DOHH2 (cell line): ENCODE results near the gene UGT1A5.
"Not testable (repeated sequence)": the region's sequence is repeated elsewhere in the genome, so short reads cannot be mapped to it uniquely, and the experiment has no call there.

ENCODE experiments used
- H3F3A ChIP-seq: fragments of 200-600 bp; sonication (generic), shearing (Covaris generic); 2 replicates; pipeline ENCODE4 v1.6.0; 2016; ENCODE audit warnings: antibody characterized with exemption, mild to moderate bottlenecking; ENCODE audit not compliant: control insufficient read depth, insufficient read depth
- H3K27ac ChIP-seq: fragments of 200-600 bp; sonication (generic); 2 replicates; pipeline ENCODE4 v1.5.1; 2014; ENCODE audit warnings: low read depth, mild to moderate bottlenecking, low read length, moderate library complexity
- H3K27me3 ChIP-seq: fragments of 200-600 bp; sonication (generic); 2 replicates; pipeline ENCODE4 v1.6.1; 2014; ENCODE audit warnings: mild to moderate bottlenecking, low read length, mixed read lengths; ENCODE audit not compliant: control insufficient read depth
- H3K36me3 ChIP-seq: fragments of 200-600 bp; sonication (generic); 2 replicates; pipeline ENCODE4 v1.6.1; 2014; ENCODE audit warnings: mild to moderate bottlenecking, low read length, moderate library complexity, mixed read lengths; ENCODE audit not compliant: control insufficient read depth
- H3K4me1 ChIP-seq: fragments of 200-600 bp; sonication (generic); 2 replicates; pipeline ENCODE4 v1.6.1; 2014; ENCODE audit warnings: mild to moderate bottlenecking, low read length, mixed read lengths; ENCODE audit not compliant: control insufficient read depth
- H3K4me2 ChIP-seq: fragments of 200-600 bp; sonication (generic); 2 replicates; pipeline ENCODE4 v1.6.0; 2014; ENCODE audit warnings: mild to moderate bottlenecking, low read length, moderate library complexity
- H3K4me3 ChIP-seq: fragments of 200-600 bp; sonication (generic); 2 replicates; pipeline ENCODE4 v1.5.1; 2014; ENCODE audit warnings: mild to moderate bottlenecking, low read length, mixed read lengths
- H3K79me2 ChIP-seq: fragments of 200-600 bp; sonication (generic); 2 replicates; pipeline ENCODE4 v1.6.1; 2014; ENCODE audit warnings: mild to moderate bottlenecking, low read length, mixed read lengths; ENCODE audit not compliant: control insufficient read depth
- H3K9me2 ChIP-seq: fragments of 200-600 bp; sonication (generic); replicated peaks from 2 replicates; pipeline ENCODE4 v1.6.1; 2014; ENCODE audit warnings: mild to moderate bottlenecking, low read length, mixed read lengths; ENCODE audit not compliant: control insufficient read depth
- H3K9me3 ChIP-seq: fragments of 200-600 bp; sonication (generic); 2 replicates; pipeline ENCODE4 v1.6.1; 2014; ENCODE audit warnings: antibody characterized with exemption, low read length, mixed read lengths; ENCODE audit not compliant: control insufficient read depth, insufficient read depth
- H4K20me1 ChIP-seq: fragments of 200-600 bp; sonication (generic); 2 replicates; pipeline ENCODE4 v1.6.0; 2014; ENCODE audit warnings: low read depth, mild to moderate bottlenecking, antibody characterized with exemption, low read length, moderate library complexity; ENCODE audit not compliant: control insufficient read depth, insufficient read depth
- EZH2phosphoT487 ChIP-seq: fragments of 200-600 bp; sonication (generic); IDR thresholded peaks from 2 replicates; pipeline ENCODE4 v1.6.1; 2017; ENCODE audit warnings: borderline replicate concordance, mild to moderate bottlenecking, antibody characterized with exemption, low read length, moderate library complexity, mixed read lengths
- TF ChIP-seq, protein P1 (sequence below): fragments of 200-600 bp; sonication (generic); IDR thresholded peaks from one replicate; pipeline ENCODE4 v1.5.1; 2014; ENCODE audit warnings: antibody characterized with exemption, mild to moderate bottlenecking, low read depth, low read length; ENCODE audit not compliant: poor library complexity, severe bottlenecking

The UGT1A5 gene

DNA sequence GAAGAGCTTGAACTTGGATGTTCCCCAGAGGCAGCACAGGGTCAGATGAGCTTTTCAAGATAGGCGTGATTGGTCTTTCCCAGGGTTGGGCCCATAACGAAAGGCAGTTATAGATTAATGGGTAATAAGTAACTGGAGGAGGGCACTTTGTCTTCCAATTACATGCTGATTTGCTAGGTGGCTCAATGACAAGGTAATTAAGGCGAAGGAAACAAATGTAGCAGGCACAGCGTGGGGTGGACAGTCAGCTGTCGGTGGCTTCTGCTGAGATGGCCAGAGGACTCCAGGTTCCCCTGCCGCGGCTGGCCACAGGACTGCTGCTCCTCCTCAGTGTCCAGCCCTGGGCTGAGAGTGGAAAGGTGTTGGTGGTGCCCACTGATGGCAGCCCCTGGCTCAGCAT is 5.8 kb downstream of the UGT1A5 start, which contains the start of gene UGT1A4:
Gene UGT1A4, plus strand, starts transcription at position 185 of the 400 bp plus-strand sequence. Its CDS starts 85 bp downstream, at position 270.
- Histone ChIP-seq H3K4me2 (no peak within 1 kb of the TSS), H3K9me2 (no peaks in the 10 kb centered on the region), H4K20me1 (no peaks in the 10 kb centered on the region), H3K27ac (no peak within 1 kb of the TSS), H3K4me3 (no peak within 1 kb of the TSS), H3K4me1 (no peaks in the 10 kb centered on the region), H3K9me3 (no peaks in the 10 kb centered on the region), H3K36me3 (no peaks in the 10 kb centered on the region), H3F3A (no peaks in the 10 kb centered on the region), H3K79me2 (no peaks in the 10 kb centered on the region), H3K27me3 (peaks cover 10% of the 10 kb centered on the region; the same call in 1 of the 2 replicates)
- no peak for TF ChIP-seq EZH2phosphoT487
- TF ChIP-seq, protein P1, sequence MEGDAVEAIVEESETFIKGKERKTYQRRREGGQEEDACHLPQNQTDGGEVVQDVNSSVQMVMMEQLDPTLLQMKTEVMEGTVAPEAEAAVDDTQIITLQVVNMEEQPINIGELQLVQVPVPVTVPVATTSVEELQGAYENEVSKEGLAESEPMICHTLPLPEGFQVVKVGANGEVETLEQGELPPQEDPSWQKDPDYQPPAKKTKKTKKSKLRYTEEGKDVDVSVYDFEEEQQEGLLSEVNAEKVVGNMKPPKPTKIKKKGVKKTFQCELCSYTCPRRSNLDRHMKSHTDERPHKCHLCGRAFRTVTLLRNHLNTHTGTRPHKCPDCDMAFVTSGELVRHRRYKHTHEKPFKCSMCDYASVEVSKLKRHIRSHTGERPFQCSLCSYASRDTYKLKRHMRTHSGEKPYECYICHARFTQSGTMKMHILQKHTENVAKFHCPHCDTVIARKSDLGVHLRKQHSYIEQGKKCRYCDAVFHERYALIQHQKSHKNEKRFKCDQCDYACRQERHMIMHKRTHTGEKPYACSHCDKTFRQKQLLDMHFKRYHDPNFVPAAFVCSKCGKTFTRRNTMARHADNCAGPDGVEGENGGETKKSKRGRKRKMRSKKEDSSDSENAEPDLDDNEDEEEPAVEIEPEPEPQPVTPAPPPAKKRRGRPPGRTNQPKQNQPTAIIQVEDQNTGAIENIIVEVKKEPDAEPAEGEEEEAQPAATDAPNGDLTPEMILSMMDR, result no peak

DNA sequence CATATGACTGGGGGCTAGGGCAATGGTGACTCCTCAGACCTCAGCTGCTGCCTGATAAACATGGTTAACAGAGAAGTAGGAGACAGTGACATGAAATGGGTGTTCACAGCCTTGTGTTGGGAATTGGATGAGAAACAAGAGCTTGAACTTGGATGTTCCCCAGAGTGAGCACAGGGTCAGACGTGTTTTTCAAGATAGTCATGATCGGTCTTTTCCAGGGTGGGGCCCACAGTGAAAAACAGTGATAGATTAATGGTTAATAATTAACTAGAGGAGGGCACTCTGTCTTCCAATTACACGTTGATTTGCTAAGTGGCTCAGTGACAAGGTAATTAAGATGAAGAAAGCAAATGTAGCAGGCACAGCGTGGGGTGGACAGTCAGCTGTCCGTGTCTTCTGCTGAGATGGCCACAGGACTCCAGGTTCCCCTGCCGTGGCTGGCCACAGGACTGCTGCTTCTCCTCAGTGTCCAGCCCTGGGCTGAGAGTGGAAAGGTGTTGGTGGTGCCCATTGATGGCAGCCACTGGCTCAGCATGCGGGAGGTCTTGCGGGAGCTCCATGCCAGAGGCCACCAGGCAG is 16.1 kb downstream of the UGT1A5 start, which contains the start of gene UGT1A3:
Gene UGT1A3, plus strand, starts transcription at position 320 of the 579 bp plus-strand sequence. Its CDS starts 85 bp downstream, at position 405.
- Histone ChIP-seq H3K27me3 (no peaks in the 10 kb centered on the region), H3K4me2 (no peak within 1 kb of the TSS), H3K4me1 (no peaks in the 10 kb centered on the region), H3K79me2 (no peaks in the 10 kb centered on the region), H3F3A (no peaks in the 10 kb centered on the region), H4K20me1 (no peaks in the 10 kb centered on the region), H3K36me3 (no peaks in the 10 kb centered on the region), H3K4me3 (no peak within 1 kb of the TSS), H3K9me3 (no peaks in the 10 kb centered on the region), H3K9me2 (no peaks in the 10 kb centered on the region), H3K27ac (no peak within 1 kb of the TSS)
- TF ChIP-seq EZH2phosphoT487, result no peak
- TF ChIP-seq, protein P1, result no peak

DNA sequence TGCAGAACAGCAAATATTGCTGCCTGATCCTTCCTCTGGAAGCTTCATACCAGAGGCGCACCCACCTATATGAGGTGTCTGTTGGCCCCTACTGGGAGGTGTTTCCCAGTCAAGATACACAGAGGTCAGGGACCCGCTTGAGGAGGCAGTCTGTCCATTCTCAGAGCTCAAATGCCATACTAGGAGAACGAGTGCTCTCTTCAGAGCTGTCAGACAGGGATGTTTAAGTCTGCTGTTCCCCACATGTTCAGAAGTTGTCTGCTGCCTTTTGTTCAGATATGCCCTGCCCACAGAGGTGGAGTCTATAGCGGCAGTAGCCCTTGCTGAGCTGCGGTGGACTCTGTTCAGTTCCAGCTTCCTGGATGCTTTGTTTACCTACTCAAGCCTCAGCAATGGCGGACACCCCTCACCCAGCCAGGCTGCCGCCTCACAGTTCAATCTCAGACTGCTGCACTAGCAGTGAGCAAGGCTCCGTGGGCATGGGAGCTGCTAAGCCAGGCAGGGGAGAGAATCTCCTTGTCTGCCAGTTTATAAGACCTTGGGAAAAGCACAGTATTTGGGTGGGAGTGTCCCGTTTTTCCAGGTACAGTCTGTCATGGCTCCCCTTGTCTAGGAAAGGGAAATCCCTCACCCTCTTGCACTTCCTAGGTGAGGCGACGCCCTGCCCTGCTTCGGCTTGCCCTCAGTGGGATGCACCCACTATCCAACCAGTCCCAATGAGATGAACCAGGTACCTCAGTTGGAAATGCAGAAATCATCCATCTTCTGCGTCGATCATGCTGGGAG is 24.4 kb downstream of the UGT1A5 start:
- not testable (repeated sequence) for H3K36me3 ChIP-seq, H3F3A ChIP-seq, H4K20me1 ChIP-seq, H3K9me2 ChIP-seq, H3K4me1 ChIP-seq, H3K27me3 ChIP-seq, H3K79me2 ChIP-seq, H3K27ac ChIP-seq, H3K4me2 ChIP-seq, H3K9me3 ChIP-seq, H3K4me3 ChIP-seq

DNA sequence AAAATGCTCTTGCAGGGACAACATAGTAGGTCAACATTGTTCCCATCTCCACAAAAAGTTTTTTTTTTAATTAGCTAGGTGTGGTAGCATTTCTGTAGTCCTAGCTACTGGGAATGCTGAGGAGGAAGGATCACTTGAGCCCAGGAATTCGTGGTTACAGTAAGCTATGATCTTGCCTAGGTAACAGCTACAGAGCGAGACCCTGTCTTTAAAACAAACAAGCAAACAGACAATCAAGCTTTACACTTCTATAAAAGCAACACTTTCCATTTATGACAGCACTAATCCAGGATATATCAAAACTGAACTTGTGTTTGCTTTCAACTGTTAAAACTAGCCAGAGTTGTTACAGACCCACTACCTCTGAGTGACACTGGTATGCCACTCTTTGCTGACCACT is 28.2 kb downstream of the UGT1A5 start:
- H3K4me2 ChIP-seq, result no peak overlapping the region
- no peaks in the 10 kb centered on the region for H3K27me3 ChIP-seq
- H3K4me1 ChIP-seq, result no peaks in the 10 kb centered on the region
- TF ChIP-seq EZH2phosphoT487, result no peak
- TF ChIP-seq, protein P1, result no peak
- no peaks in the 10 kb centered on the region for H3F3A ChIP-seq
- H3K36me3 ChIP-seq, result no peaks in the 10 kb centered on the region
- no peak overlapping the region for H3K27ac ChIP-seq
- H3K9me2 ChIP-seq, result no peaks in the 10 kb centered on the region
- H3K9me3 ChIP-seq, result no peaks in the 10 kb centered on the region
- H3K79me2 ChIP-seq, result no peaks in the 10 kb centered on the region
- no peaks in the 10 kb centered on the region for H4K20me1 ChIP-seq
- H3K4me3 ChIP-seq, result no peak overlapping the region
